Activated CD4-positive, alpha-beta T cell treated with anti-CD3 and anti-CD28 coated beads for 48 hours (primary cell): Measurements from ENCODE around the gene FAM53B.
"Not testable (repeated sequence)": the region's sequence is repeated elsewhere in the genome, so short reads cannot be mapped to it uniquely, and the experiment has no call there.

Experiments
- DNase-seq: peaks from one replicate; pipeline ENCODE4 v3.0.0-alpha.2; 2020

Gene FAM53B

DNA sequence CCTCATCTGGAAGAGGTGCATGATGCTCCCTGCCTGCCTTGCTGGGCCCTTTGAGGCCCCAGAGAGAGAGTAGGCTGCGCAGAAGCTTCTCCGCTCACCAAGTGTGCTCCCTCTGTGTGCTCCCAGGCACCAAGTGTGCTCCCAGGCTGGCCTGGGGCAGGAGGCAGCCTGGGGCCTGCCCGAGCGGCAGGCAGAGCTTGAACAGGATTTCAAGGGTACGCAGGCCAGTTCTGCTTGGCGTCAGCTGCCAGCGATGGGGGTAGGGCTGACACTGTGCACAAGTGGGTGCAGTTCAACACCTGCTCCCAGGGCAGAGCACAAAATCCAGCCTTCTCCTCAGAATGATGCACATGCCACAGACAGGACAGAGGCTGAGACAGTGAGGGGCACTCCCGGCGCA, 119.7 kb downstream of the FAM53B start:
- DNase-seq, result no peak

- no peak for DNase-seq
Observed at GRCh38 chr10:124624006-124624405, 120.2 kb downstream of the FAM53B start.

- DNase-seq, result no peak
Observed at GRCh38 chr10:124622866-124623536, 121.2 kb downstream of the FAM53B start.

DNA sequence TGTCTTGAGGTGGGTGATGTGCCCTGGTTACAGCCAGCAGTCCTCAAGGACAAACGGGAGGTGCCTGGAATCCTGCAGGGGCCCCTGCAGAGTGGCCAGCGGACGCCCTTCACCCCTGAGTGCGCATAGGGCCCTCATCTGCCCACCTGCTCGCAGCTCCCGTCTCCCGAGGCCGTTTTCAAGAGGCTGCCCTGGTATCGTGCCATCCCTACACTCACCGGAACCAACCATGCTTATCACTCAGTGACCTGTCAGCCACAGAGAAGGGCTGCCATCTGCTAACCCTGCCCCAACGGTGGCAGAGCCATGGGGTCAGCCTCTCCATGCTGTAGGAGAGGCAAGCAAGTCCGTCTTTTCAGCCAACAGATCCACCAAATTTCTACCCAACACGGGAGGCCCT, 122.0 kb downstream of the FAM53B start:
- DNase-seq, result no peak

DNA sequence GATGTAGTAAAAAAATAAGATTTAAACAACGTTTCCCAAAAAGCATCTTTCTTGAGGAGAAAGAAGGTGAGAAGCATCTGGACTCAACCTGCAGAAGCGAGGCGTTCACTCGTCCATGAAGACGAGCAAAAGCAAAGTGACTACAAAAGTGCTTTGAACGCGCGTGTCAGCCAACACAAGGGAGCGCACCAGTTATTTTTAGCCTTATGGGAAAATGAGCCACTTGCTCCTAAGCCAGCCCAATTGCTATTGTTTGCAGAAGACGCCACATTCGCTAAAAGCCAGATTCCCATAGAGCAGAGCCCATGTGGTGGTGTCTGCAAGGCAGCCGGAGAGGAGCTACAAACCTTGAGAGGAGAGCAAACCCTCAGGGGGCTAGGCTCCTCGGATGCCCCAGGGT, 122.5 kb downstream of the FAM53B start:
- no peak for DNase-seq

- no peak for DNase-seq
Observed at GRCh38 chr10:124619802-124620490, 124.2 kb downstream of the FAM53B start.

- no peak for DNase-seq
Observed at GRCh38 chr10:124619195-124619594, 125.0 kb downstream of the FAM53B start.

GRCh38 chr10:124618470-124619073, 125.6 kb downstream of the FAM53B start:
- no peak for DNase-seq

DNA sequence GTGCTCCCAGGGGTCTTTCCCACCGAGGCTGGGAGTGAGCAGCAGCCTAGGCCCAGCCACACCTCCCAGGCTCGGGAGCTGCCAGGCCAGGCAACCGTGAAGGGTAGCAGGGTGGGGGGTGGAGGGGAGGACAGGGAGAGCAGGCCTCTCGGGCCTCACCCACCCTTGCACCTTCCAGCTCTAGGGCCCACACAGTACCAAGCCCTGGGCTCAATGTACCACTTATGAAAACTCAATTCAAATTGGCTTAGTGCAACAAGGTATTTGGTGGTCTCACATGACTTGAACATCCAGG, 127.4 kb downstream of the FAM53B start:
- DNase-seq, result no peak

DNA sequence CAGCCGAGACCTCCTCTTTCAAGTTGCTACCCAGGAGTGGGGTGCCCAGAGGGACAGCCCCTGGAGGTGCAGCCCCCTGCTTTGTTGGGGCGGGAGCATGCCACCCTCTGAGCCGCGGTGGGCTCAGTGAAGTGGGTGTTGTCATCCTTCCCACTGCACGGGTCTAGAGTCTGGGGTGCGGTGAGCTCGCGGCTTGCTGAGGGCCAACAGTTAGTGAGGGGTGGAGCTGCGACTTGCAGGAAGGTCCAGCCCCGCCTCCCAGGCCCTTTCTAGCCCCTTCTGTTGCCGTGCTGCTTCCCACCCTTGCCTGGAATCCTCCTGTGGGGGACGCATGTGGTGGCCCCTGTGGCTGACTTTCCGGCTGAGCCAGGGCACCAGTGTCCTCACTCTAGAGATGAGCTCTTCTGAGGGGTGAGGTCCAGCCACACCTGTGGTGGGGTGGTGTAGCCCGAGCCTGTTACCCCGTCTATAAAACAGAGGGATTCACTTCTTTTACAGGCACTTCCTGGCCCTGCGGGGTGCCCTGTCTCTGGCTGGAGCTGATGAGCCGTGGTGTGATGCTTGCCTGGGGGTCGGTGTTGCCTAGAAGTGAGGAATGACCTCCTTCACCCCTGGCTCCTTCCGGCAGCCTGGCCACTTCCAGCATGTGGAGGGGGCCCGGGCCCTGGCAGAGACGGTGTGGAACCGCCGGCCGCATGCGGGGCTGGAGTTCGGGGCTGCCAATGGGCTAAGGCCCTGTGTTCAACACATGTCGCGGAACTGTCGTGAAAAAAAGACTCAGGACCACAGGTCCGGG, 127.9 kb downstream of the FAM53B start:
- no peak for DNase-seq

- no peak for DNase-seq
Observed at GRCh38 chr10:124615259-124615658, 128.9 kb downstream of the FAM53B start.

GRCh38 chr10:124614003-124614659, 130.0 kb downstream of the FAM53B start:
- peak; percentile 78 for DNase-seq

DNA sequence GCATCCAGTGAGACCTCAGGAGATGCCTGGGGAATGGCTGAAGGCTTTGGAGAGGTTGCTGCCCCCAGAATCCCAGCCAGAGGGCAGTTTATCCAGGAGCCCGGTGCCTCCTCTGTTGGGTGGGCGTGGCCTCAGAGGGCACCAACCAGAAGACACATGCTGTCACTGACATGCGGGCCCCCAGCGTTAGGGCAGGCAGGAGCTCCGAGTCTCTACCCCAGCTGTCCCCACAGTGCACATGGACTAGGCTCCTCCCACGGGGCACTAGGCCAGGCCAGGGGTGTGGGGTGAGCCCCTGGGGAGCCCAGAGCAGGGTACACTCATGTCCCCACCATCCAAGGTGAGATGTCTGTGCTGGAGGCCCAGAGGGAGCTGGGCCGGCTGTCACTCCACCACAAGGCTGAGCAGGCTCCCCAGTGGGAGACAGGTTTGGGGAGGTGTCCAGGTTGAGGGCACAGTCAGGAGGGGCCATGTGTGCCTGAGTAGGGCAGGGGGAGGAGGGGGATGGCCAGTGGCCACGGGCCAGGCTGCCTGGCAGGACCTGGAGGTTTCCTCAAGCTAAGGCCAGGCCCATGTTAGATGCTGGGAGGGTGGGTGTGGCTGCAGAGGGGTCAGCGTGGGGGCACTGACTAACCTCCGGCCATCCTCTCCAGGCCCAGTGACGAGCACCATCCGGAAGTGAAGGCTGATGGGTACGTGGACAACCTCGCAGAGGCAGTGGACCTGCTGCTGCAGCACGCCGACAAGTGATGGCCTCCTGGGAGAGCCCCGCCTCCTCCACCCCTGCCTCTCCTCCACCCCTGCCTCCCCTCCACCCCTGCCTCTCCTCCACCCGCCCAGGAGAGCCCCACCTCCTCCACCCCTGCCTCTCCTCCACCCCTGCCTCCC, 131.3 kb downstream of the FAM53B start:
- peak; percentile 30 for DNase-seq

GRCh38 chr10:124611738-124612137, 132.4 kb downstream of the FAM53B start:
- DNase-seq, result peak; percentile 40

DNA sequence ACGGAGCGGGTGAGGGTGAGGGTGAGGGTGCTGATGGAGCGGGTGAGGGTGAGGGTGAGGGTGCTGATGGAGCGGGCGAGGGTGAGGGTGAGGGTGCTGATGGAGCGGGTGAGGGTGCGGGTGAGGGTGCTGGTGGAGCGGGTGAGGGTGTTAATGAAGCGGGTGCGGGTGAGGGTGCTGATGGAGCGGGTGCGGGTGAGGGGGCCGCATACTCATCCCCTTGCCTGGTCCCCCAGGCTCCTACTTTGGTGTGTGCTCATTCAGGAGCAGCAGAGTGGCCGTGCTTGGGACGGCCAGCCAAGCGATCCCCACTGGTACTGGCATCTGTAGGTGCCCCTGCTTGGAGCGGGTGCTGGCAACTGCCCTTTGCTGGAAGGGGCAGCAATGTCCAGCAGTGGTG, 133.3 kb downstream of the FAM53B start:
- not testable (repeated sequence) for DNase-seq

GRCh38 chr10:124610186-124610585, 134.0 kb downstream of the FAM53B start:
- DNase-seq, result not testable (repeated sequence)

DNA sequence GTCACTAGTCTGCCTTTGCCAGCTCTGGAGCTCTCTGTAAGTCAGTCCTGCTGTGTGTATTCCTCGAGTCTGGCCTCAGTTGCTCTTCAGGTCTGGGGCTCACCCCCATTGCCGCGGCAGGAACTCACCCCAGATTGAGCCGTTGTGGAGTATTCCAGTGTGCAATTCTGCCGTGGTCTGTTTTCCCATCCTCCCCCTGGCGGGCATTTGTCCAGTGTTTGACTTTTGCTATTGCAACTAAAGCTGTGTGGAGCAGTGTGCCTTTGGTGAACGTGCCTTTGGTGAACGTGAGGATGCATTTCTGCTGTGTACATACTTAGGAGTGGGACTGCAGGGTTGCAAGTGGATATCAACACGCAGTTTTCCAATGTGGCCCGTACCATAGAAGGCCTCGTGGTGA, 134.5 kb downstream of the FAM53B start:
- DNase-seq, result no peak

GRCh38 chr10:124608093-124608721, 136.0 kb downstream of the FAM53B start:
- no peak for DNase-seq

- DNase-seq, result no peak
Observed at GRCh38 chr10:124607693-124608092, 136.5 kb downstream of the FAM53B start.

GRCh38 chr10:124606822-124607221, 137.4 kb downstream of the FAM53B start:
- no peak for DNase-seq
